PC-9 (cell line): ENCODE results near the gene ZBTB6. TPM values are rescaled to one million over a fixed set of nuclear protein-coding genes. Genes with fewer than 3 reads are reported as not detected.
"Not testable (repeated sequence)": the region's sequence is repeated elsewhere in the genome, so short reads cannot be mapped to it uniquely, and the experiment has no call there.

Experiments
- BruUV-seq: library from RNA; stranded (reverse); fragments of 400-500 nt; replicated peaks from 2 replicates; lab custom pipeline; 2021; lab: Mats Ljungman, UMichigan
- CTCF ChIA-PET: fragments of 300-600 bp; sonication (Branson Sonifier 250); formaldehyde crosslinking; loops from one replicate; lab custom pipeline; 2022; ENCODE audit warnings: antibody characterized with exemption; lab: Charles Lee
- POLR2A ChIA-PET: fragments of 300-600 bp; sonication (Branson Sonifier 250); formaldehyde crosslinking; loops from one replicate; lab custom pipeline; 2022; ENCODE audit warnings: antibody characterized with exemption; ENCODE audit not compliant: unreplicated experiment; lab: Charles Lee
- DNase-seq, 2 experiments: peaks; one replicate each; pipeline versions ENCODE4 v3.0.0 to v3.0.0-alpha.2; 2015 to 2022; ENCODE audit warnings: mixed read lengths in 1 of 2
- H2AFZ ChIP-seq: fragments of 200-600 bp; sonication (generic); 2 replicates; pipeline ENCODE4 v1.8.1; 2017; ENCODE audit warnings: antibody characterized with exemption
- H3F3A ChIP-seq: fragments of 200-600 bp; sonication (generic); 2 replicates; pipeline ENCODE4 v1.8.1; 2017; ENCODE audit warnings: antibody characterized with exemption, mild to moderate bottlenecking, low read depth; ENCODE audit not compliant: insufficient read depth
- H3K27ac ChIP-seq: fragments of 200-600 bp; sonication (generic); 2 replicates; pipeline ENCODE4 v1.6.1; 2016; ENCODE audit warnings: mixed run types
- H3K27me3 ChIP-seq: fragments of 200-600 bp; sonication (generic); 2 replicates; pipeline ENCODE4 v1.6.1; 2016; ENCODE audit warnings: low read depth, mixed run types; ENCODE audit not compliant: insufficient read depth
- H3K36me3 ChIP-seq: fragments of 200-600 bp; sonication (generic); 2 replicates; pipeline ENCODE4 v1.6.1; 2016; ENCODE audit warnings: low read depth, mixed run types
- H3K4me1 ChIP-seq: fragments of 200-600 bp; sonication (generic); replicated peaks from 2 replicates; pipeline ENCODE4 v1.6.1; 2016; ENCODE audit warnings: mixed run types; ENCODE audit not compliant: insufficient read depth
- H3K4me2 ChIP-seq: fragments of 200-600 bp; sonication (generic); 2 replicates; pipeline ENCODE4 v1.6.1; 2017; ENCODE audit warnings: mixed run types
- H3K4me3 ChIP-seq: fragments of 200-600 bp; sonication (generic); 2 replicates; pipeline ENCODE4 v1.6.1; 2016; ENCODE audit warnings: mixed run types
- H3K79me2 ChIP-seq: fragments of 200-600 bp; sonication (generic); 2 replicates; pipeline ENCODE4 v1.6.1; 2017; ENCODE audit warnings: low read depth, mixed run types
- H3K9me2 ChIP-seq: fragments of 200-600 bp; sonication (generic); 2 replicates; pipeline ENCODE4 v1.8.1; 2017; ENCODE audit warnings: mild to moderate bottlenecking; ENCODE audit not compliant: insufficient read depth
- H3K9me3 ChIP-seq: fragments of 200-600 bp; sonication (generic); 2 replicates; pipeline ENCODE4 v1.8.1; 2016; ENCODE audit warnings: low read depth; ENCODE audit not compliant: insufficient read depth
- H4K20me1 ChIP-seq: fragments of 200-600 bp; sonication (generic); 2 replicates; pipeline ENCODE4 v1.8.1; 2017; ENCODE audit not compliant: insufficient read depth
- CTCF ChIP-seq: fragments of 200-600 bp; sonication (generic); conservative IDR thresholded peaks from 2 replicates; pipeline ENCODE4 v1.6.1; 2017; ENCODE audit warnings: mixed run types, antibody characterized with exemption, mild to moderate bottlenecking, moderate library complexity
- EZH2 ChIP-seq: fragments of 200-600 bp; sonication (generic); IDR thresholded peaks from 2 replicates; pipeline ENCODE4 v1.8.0; 2017; ENCODE audit warnings: antibody characterized with exemption, low read depth
- intact Hi-C: fragments of 100-400 bp; cut with micrococcal nuclease; formaldehyde crosslinking; loops from one replicate; pipeline ENCODE4 v1.10.0; 2022; ENCODE audit not compliant: unreplicated experiment
- total RNA-seq: library from RNA; stranded (reverse); gene quantifications from 2 replicates; pipeline ENCODE4 v1.2.3, GENCODE V29; 2021

The ZBTB6 gene
- total RNA-seq, 1 experiment from 2014 or later = 8.7 TPM

- DNase-seq = no peak
- H3F3A ChIP-seq = no peaks in the 10 kb centered on the region; the same call in 1 of the 2 replicates
- TF ChIP-seq CTCF (no peak), EZH2 (no peak)
- no peaks in the 10 kb centered on the region for H3K9me3 ChIP-seq
- ChIA-PET POLR2A (no interaction called here), CTCF (no interaction called here)
- intact Hi-C loops = no loop called here
- BruUV-seq = no TSS peak
- no peak overlapping the region for H2AFZ ChIP-seq
- no peak overlapping the region for H3K27ac ChIP-seq
- H4K20me1 ChIP-seq = peaks cover 6% of the 10 kb centered on the region
- no peak overlapping the region for H3K4me3 ChIP-seq
- H3K79me2 ChIP-seq = no peaks in the 10 kb centered on the region
- H3K36me3 ChIP-seq = peaks cover 29% of the 10 kb centered on the region
- H3K27me3 ChIP-seq = no peaks in the 10 kb centered on the region
- H3K9me2 ChIP-seq = no peaks in the 10 kb centered on the region
- no peaks in the 10 kb centered on the region for H3K4me1 ChIP-seq
- no peak overlapping the region for H3K4me2 ChIP-seq
Measured at GRCh38 chr9:122879443-122879842, 33.7 kb downstream of the ZBTB6 start.

GRCh38 chr9:122875523-122875922 is 37.6 kb downstream of the ZBTB6 start:
- no peak for DNase-seq
- H3K4me2 ChIP-seq = no peak overlapping the region
- H3K27ac ChIP-seq = no peak overlapping the region
- no peaks in the 10 kb centered on the region for H3K9me3 ChIP-seq
- intact Hi-C loops = no loop called here
- H3K27me3 ChIP-seq = no peaks in the 10 kb centered on the region
- H3K9me2 ChIP-seq = no peaks in the 10 kb centered on the region
- no peaks in the 10 kb centered on the region for H3K4me1 ChIP-seq
- H3F3A ChIP-seq = no peaks in the 10 kb centered on the region
- peaks cover 19% of the 10 kb centered on the region; the same call in 1 of the 2 replicates for H3K36me3 ChIP-seq
- no peaks in the 10 kb centered on the region; the same call in 1 of the 2 replicates for H4K20me1 ChIP-seq
- H2AFZ ChIP-seq = no peak overlapping the region
- ChIA-PET POLR2A (no interaction called here), CTCF (no interaction called here)
- no peak overlapping the region for H3K4me3 ChIP-seq
- no TSS peak for BruUV-seq
- no peak for TF ChIP-seq EZH2
- TF ChIP-seq CTCF = no peak
- H3K79me2 ChIP-seq = no peaks in the 10 kb centered on the region

GRCh38 chr9:122867276-122867675 is 45.8 kb downstream of the ZBTB6 start:
- H3K36me3 ChIP-seq, CTCF ChIA-PET, H3K9me2 ChIP-seq, H3K9me3 ChIP-seq, H3K79me2 ChIP-seq, POLR2A ChIA-PET, H3F3A ChIP-seq, BruUV-seq, H3K4me3 ChIP-seq, H3K27me3 ChIP-seq, H2AFZ ChIP-seq, H3K4me2 ChIP-seq, H4K20me1 ChIP-seq, DNase-seq, H3K27ac ChIP-seq, intact Hi-C loops, H3K4me1 ChIP-seq: not testable (repeated sequence)

- H3K4me1 ChIP-seq = no peaks in the 10 kb centered on the region
- BruUV-seq = no TSS peak
- H3K9me2 ChIP-seq = no peaks in the 10 kb centered on the region
- H3K4me3 ChIP-seq = no peak overlapping the region
- H3F3A ChIP-seq = 0 out of 2 replicates have a peak, but pooled peaks cover 6% of the 10 kb centered on the region
- 0 out of 2 replicates have a peak, but pooled peaks cover 4% of the 10 kb centered on the region for H3K36me3 ChIP-seq
- no peaks in the 10 kb centered on the region for H3K27me3 ChIP-seq
- H3K27ac ChIP-seq = no peak overlapping the region
- ChIA-PET POLR2A (no interaction called here), CTCF (no interaction called here)
- TF ChIP-seq EZH2 (no peak), CTCF (no peak)
- H3K79me2 ChIP-seq = no peaks in the 10 kb centered on the region
- intact Hi-C loops = no loop called here
- DNase-seq = no peak
- H3K4me2 ChIP-seq = no peak overlapping the region
- H2AFZ ChIP-seq = no peak overlapping the region
- H3K9me3 ChIP-seq = no peaks in the 10 kb centered on the region
- no peaks in the 10 kb centered on the region for H4K20me1 ChIP-seq
Measured at GRCh38 chr9:122866079-122866478, 47.0 kb downstream of the ZBTB6 start.
